ENCODE data around the gene WDR49.

Gene WDR49

DNA sequence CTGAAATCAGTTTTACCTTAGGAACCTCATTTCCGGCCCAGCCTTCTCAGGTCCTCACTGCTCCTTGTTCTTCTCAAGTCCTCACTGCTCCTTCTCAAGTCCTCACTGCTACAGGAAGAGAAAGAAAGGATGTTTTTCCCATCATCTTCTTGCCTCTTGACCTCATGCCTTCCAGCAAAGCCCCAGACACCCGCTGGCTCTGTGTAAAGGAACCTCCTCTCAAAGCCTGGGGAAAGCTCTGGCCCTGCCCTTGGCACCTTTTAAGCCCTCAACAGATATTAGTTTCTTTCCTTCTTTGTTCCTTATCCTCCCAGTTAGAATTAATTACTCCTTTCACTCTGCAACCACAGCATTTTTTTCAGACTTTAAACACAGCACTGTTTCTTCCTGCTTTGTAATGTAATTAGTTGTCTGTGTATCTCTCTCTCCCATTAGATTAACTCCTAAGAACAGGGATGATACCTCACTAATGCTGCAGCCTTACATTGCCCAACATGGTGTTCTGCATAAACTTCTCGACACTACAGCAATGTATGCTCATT is 4.0 kb upstream of the WDR49 start:
- TF ChIP-seq, protein P1, sequence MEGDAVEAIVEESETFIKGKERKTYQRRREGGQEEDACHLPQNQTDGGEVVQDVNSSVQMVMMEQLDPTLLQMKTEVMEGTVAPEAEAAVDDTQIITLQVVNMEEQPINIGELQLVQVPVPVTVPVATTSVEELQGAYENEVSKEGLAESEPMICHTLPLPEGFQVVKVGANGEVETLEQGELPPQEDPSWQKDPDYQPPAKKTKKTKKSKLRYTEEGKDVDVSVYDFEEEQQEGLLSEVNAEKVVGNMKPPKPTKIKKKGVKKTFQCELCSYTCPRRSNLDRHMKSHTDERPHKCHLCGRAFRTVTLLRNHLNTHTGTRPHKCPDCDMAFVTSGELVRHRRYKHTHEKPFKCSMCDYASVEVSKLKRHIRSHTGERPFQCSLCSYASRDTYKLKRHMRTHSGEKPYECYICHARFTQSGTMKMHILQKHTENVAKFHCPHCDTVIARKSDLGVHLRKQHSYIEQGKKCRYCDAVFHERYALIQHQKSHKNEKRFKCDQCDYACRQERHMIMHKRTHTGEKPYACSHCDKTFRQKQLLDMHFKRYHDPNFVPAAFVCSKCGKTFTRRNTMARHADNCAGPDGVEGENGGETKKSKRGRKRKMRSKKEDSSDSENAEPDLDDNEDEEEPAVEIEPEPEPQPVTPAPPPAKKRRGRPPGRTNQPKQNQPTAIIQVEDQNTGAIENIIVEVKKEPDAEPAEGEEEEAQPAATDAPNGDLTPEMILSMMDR (IDR thresholded peaks at IDR 0.05; ENCODE audit: insufficient read depth, low read depth, low read length, missing control alignments): no peak
- DNase-seq (ENCODE audit: low read depth): no peak
- H3K4me3 ChIP-seq (ENCODE audit: low read length): no peak overlapping the region

DNA sequence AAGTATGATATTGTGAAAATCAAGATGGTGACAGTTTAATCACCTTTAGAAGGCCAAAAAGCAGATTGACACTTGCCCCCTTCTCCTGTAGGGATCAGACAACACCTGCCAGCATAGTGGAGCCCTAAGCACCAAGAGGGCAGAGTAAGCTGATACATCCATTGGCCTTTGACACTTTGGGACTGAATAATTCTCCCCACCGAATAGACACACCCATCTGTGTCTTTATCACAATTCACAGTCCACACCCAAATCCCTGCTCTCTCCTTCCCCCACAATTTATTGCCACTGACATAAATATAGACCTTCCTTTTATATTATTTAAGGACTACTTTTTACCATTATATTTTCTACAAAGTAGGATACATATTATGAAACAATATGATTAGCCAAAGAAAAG is 3.1 kb upstream of the WDR49 start:
- no peak overlapping the region for H3K4me3 ChIP-seq (ENCODE audit: low read length)
- DNase-seq (ENCODE audit: low read depth): no peak
- TF ChIP-seq, protein P1 (IDR thresholded peaks at IDR 0.05; ENCODE audit: insufficient read depth, low read depth, low read length, missing control alignments): no peak

DNA sequence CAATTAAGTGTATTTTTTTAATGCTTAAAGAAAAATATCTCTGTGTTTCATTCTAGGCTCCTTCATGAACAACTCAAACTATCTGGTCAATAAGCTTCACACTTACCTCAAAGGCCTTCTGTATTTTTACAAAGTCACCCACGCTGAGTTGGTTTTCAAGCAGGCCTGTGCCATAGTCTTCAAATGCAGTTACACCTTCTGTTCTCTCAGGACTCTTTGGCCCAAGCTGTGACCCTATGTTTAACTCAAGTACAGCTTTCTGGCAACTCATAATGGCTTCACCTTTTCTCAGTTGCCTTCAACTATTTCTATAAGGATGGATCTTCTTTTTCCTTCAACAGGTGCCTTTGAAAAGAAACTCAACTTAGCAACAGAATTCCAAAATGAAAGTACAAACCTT is 587 bp downstream of the WDR49 start:
- no peak overlapping the region for H3K4me3 ChIP-seq (ENCODE audit: low read length)
- TF ChIP-seq, protein P1 (IDR thresholded peaks at IDR 0.05; ENCODE audit: insufficient read depth, low read depth, low read length, missing control alignments): no peak
- no peak for DNase-seq (ENCODE audit: low read depth)

DNA sequence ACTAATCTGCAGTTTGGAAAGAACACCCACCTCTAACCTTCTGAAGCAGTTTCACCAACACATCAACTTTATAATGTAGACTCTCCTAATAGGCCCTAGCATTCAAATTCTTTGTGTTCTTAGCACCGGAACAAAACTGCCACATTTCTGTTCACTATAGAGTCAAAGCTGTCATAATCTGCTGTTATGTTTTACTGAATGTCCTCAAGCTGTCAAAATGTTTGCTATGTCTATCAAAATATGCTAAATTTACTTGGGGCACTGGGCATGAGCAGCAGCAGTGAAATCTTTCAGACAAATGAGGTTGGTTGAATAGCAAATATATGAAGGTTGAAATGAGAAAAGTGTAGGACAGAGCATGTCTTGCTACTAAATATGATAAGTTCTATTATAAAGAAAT is 1.9 kb downstream of the WDR49 start:
- no peak overlapping the region for H3K4me3 ChIP-seq (ENCODE audit: low read length)
- no peak for DNase-seq (ENCODE audit: low read depth)
- TF ChIP-seq, protein P1 (IDR thresholded peaks at IDR 0.05; ENCODE audit: insufficient read depth, low read depth, low read length, missing control alignments): no peak

DNA sequence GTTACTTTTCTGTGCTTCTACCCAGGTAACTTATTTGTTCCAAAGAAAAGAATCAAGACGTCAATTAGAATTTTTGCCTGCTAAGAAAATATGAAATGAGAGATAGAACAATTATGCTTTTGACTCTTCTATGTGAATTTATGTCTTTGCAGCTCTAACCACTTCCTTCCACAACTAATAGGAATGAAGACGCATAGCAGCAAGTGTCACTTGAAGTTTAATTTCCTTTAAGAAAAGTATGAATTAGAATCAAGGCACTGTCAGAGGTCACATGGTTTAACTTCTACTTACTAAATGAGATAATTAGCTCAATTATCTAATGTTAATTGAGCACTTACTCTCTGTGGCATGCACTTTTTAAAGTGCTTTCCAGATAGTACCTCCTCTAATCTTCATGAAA is 3.3 kb downstream of the WDR49 start:
- H3K4me3 ChIP-seq (ENCODE audit: low read length): no peak overlapping the region
- DNase-seq (ENCODE audit: low read depth): no peak
- TF ChIP-seq, protein P1 (IDR thresholded peaks at IDR 0.05; ENCODE audit: insufficient read depth, low read depth, low read length, missing control alignments): no peak

DNA sequence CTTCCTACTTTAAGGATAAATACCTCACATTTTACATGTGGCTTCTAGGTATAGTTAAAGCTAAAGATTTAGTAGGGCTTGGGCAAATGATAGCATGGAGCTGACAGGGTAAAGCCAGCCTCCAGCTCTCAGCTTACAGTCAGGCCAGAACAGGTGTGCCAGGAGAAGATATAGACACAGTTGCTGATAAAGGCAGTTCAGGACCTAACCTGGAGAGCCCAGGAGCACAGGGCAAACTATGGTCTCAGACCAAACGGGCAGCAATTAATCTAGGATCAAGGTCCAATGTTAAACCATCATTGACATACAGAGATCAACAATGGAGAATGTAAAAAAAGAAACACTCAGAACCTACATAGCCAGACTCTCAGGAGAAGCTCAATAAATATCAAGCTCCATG is 4.0 kb downstream of the WDR49 start:
- TF ChIP-seq, protein P1 (IDR thresholded peaks at IDR 0.05; ENCODE audit: insufficient read depth, low read depth, low read length, missing control alignments): no peak
- H3K4me3 ChIP-seq (ENCODE audit: low read length): no peak overlapping the region
- DNase-seq (ENCODE audit: low read depth): no peak

DNA sequence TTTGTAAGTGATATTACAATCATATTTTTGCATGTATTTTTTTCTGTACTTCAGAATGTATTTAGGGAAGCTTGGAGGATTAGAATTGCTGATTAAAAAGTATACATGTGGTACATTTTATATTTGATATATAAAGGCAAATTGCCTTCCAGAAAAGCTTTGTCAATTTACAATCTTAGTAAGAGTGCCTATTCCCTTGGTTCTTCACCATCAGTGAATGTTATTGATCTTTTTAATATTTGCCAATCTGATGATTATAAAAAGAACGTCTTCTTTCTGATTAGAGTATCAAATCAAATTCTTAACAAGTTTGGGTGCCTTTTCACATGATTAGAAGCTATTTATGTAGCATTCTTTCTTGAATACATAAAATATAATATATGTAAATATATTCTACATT is 9.1 kb downstream of the WDR49 start:
- H3K4me3 ChIP-seq (ENCODE audit: low read length): no peak overlapping the region
- DNase-seq (ENCODE audit: low read depth): no peak
- TF ChIP-seq, protein P1 (IDR thresholded peaks at IDR 0.05; ENCODE audit: insufficient read depth, low read depth, low read length, missing control alignments): no peak

Data from epithelial cell of esophagus (primary cell).